ENCODE results near the gene MPV17. TPM values are rescaled to one million over a fixed set of nuclear protein-coding genes. Genes with fewer than 3 reads are reported as not detected.

MPV17 gene
- total and polyA plus RNA-seq, 2 of the 13 experiments (the other 11 are each of a cell fraction or from before 2014, with no cell fraction given): 48.9 to 129 TPM

DNA sequence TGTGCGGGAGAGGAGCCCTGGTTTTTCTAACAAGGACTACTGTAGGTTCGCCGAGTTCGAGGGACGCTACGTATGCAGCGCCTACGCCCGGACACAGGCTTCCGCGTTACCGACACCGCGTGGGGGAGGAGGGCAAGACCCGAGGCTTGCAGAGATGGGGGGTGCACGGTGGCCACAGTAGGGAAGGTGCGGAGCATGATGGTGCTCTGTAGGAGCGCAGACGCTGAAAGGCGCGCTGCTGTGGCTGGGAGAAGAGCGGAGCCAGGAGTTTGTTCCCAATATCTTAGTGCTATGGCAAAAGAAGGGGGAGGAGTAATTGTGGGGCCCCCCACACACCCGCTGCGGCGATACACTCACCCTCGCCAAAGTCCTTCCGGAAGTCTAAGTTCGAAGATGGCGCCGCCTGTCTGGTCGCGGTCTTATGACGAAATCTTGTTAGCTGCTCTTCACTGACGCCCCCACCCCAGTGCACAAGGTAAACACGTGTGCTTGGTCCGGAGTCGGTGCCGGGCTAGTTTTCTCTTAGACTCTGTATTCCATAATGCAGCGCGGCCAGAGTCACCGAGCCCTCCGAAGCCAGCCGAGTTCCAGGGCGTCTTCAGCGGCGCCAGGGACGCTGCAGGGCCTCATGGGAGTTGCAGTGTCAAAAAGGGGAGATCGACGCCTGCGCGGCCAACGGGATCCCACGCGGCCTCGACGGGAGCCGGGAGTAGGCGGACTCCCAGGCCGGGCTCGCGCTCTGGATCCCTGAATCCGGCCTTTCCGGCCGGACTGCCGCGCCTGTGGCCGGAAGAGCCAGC, 33.7 kb upstream of the MPV17 start, which contains the start of gene GTF3C2 (continued):
- TF ChIP-seq GRHL1 (CRISPR knock-in tag; conservative IDR thresholded peaks at IDR 0.05): no peak
- no peak for TF ChIP-seq ZMYM2 (CRISPR knock-in tag; IDR thresholded peaks at IDR 0.05)
- TF ChIP-seq NFYB (CRISPR knock-in tag; IDR thresholded peaks at IDR 0.05): peak; percentile 67
- peak; percentile 93 for TF ChIP-seq ZNF143 (CRISPR knock-in tag; IDR thresholded peaks at IDR 0.05)
- peak; percentile 74 for TF ChIP-seq CBFB (CRISPR knock-in tag; IDR thresholded peaks at IDR 0.05)
- TF ChIP-seq ELF4 (CRISPR knock-in tag; IDR thresholded peaks at IDR 0.05; ENCODE audit: borderline replicate concordance): peak; percentile 90
- peak; percentile 79; the same call in 1 of the 2 replicates for TF ChIP-seq SMYD3 (CRISPR knock-in tag; IDR thresholded peaks at IDR 0.05)
- peak; percentile 52; the same call in 1 of the 2 replicates for TF ChIP-seq TFAP4 (IDR thresholded peaks at IDR 0.05; ENCODE audit: borderline replicate concordance, low read depth)
- no peak; the same call in 1 of the 2 replicates for TF ChIP-seq PAF1 (CRISPR knock-in tag; IDR thresholded peaks at IDR 0.05)
- no peak; the same call in none of the 2 replicates for TF ChIP-seq HIVEP1 (CRISPR knock-in tag; IDR thresholded peaks at IDR 0.05)
- TF ChIP-seq SMC3 (IDR thresholded peaks at IDR 0.05; ENCODE audit: low read length): peak; percentile 24; the same call in 1 of the 2 replicates
- TF ChIP-seq PHF21A (CRISPR knock-in tag; IDR thresholded peaks at IDR 0.05): peak; percentile 70
- peak; percentile 90 for TF ChIP-seq ZNF790 (CRISPR knock-in tag; IDR thresholded peaks at IDR 0.05; ENCODE audit: borderline replicate concordance)
- TF ChIP-seq U2AF2 (IDR thresholded peaks at IDR 0.05; ENCODE audit: low read depth, low read length): 0 out of 2 replicates have a peak, but pooled peaks have one; percentile 23
- no peak; the same call in 1 of the 2 replicates for TF ChIP-seq ZNF232 (CRISPR knock-in tag; IDR thresholded peaks at IDR 0.05; ENCODE audit: borderline replicate concordance)
- TF ChIP-seq LCORL (IDR thresholded peaks at IDR 0.05): no peak
- peak; percentile 81; the same call in 1 of the 2 replicates for TF ChIP-seq LCORL (CRISPR knock-in tag; IDR thresholded peaks at IDR 0.05)
- peak; percentile 83; the same call in 1 of the 2 replicates for TF ChIP-seq NR0B2 (CRISPR knock-in tag; IDR thresholded peaks at IDR 0.05)
- no peak for TF ChIP-seq TCF7 (IDR thresholded peaks at IDR 0.05; ENCODE audit: low read depth)
- no peak for TF ChIP-seq SMARCC2 (IDR thresholded peaks at IDR 0.05)
- TF ChIP-seq, protein P1, sequence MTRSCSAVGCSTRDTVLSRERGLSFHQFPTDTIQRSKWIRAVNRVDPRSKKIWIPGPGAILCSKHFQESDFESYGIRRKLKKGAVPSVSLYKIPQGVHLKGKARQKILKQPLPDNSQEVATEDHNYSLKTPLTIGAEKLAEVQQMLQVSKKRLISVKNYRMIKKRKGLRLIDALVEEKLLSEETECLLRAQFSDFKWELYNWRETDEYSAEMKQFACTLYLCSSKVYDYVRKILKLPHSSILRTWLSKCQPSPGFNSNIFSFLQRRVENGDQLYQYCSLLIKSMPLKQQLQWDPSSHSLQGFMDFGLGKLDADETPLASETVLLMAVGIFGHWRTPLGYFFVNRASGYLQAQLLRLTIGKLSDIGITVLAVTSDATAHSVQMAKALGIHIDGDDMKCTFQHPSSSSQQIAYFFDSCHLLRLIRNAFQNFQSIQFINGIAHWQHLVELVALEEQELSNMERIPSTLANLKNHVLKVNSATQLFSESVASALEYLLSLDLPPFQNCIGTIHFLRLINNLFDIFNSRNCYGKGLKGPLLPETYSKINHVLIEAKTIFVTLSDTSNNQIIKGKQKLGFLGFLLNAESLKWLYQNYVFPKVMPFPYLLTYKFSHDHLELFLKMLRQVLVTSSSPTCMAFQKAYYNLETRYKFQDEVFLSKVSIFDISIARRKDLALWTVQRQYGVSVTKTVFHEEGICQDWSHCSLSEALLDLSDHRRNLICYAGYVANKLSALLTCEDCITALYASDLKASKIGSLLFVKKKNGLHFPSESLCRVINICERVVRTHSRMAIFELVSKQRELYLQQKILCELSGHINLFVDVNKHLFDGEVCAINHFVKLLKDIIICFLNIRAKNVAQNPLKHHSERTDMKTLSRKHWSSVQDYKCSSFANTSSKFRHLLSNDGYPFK (CRISPR knock-in tag; IDR thresholded peaks at IDR 0.05; ENCODE audit: borderline replicate concordance): peak; percentile 97
- no peak; the same call in 1 of the 2 replicates for TF ChIP-seq ZNF83 (CRISPR knock-in tag; IDR thresholded peaks at IDR 0.05; ENCODE audit: borderline replicate concordance)

Measured in HepG2 (cell line).